Lung (tissue), 12 donors: ENCODE data around the gene RASSF1. TPM values are rescaled to one million over a fixed set of nuclear protein-coding genes. Genes with fewer than 3 reads are reported as not detected.
A peak's percentile ranks its signal among the peaks of the same experiment; 100 is the strongest.

Experiments used
- ATAC-seq: fragments of 200-7000 bp; cut with Tn5 transposase; one replicate; pipeline ENCODE4 v1.9.1; 2020; ENCODE audit warnings: moderate number of reproducible peaks; ENCODE audit not compliant: insufficient read depth, low FRiP score
- DNase-seq, 3 donors: peaks; one replicate each; pipeline ENCODE4 v3.0.0-alpha.2; 2013 to 2017
- H3K27ac ChIP-seq, 2 donors: one replicate each; pipeline ENCODE4 v1.5.1; 2013; ENCODE audit warnings: mild to moderate bottlenecking in 2 of 2, moderate library complexity in 2 of 2, control low read depth in 1 of 2, inconsistent platforms in 1 of 2, low read depth in 1 of 2, low read length in 1 of 2
- H3K27me3 ChIP-seq, 3 donors: one replicate each; pipeline ENCODE4 v1.5.1; 2013; ENCODE audit warnings: low read length in 2 of 3; ENCODE audit not compliant: control insufficient read depth in 3 of 3, insufficient read depth in 3 of 3
- H3K36me3 ChIP-seq, 4 donors: one replicate each; pipeline ENCODE4 v1.5.1; 2013; ENCODE audit warnings: low read length in 4 of 4, mild to moderate bottlenecking in 1 of 4, moderate library complexity in 1 of 4; ENCODE audit not compliant: control insufficient read depth in 4 of 4, insufficient read depth in 4 of 4
- H3K4me1 ChIP-seq, 5 donors: one replicate each; pipeline ENCODE4 v1.5.1; 2013; ENCODE audit warnings: low read length in 5 of 5, mild to moderate bottlenecking in 2 of 5, moderate library complexity in 1 of 5; ENCODE audit not compliant: control insufficient read depth in 5 of 5, insufficient read depth in 5 of 5
- H3K4me3 ChIP-seq: one replicate; pipeline ENCODE4 v1.5.1; 2013; ENCODE audit warnings: mild to moderate bottlenecking, control low read depth, moderate library complexity
- H3K9ac ChIP-seq, 2 donors: one replicate each; pipeline ENCODE4 v1.5.1; 2013; ENCODE audit warnings: low read length in 2 of 2, control low read depth in 1 of 2; ENCODE audit not compliant: insufficient read depth in 1 of 2
- H3K9me3 ChIP-seq, 4 donors: one replicate each; pipeline ENCODE4 v1.5.1; 2013; ENCODE audit warnings: low read length in 3 of 4, mild to moderate bottlenecking in 1 of 4, moderate library complexity in 1 of 4; ENCODE audit not compliant: control insufficient read depth in 4 of 4, insufficient read depth in 3 of 4
- WGBS, 2 donors: extraction: QIAGEN DNeasy Blood & Tissue Kit; methylation state at CpG; one replicate each; pipeline ENCODE4 v1.1.7; 2013; 5-methylcytosine and 5-hydroxymethylcytosine counted together
- polyA plus RNA-seq, 2 donors: library from polyadenylated mRNA; stranded (reverse); fragments of 200-250 nt; gene quantifications; one replicate each; pipeline ENCODE4 v1.2.1, GENCODE V29; 2013
- total RNA-seq, 2 donors: library from RNA; depleted of rRNA in 1 of 2; stranded (reverse); fragments of >200 nt in 1 of 2; gene quantifications; one replicate each; pipeline ENCODE4 v1.2.1, GENCODE V29; 2014 to 2021
- TF ChIP-seq, protein P1 (sequence below): IDR thresholded peaks from 2 replicates; pipeline ENCODE4 v1.5.1; 2012; ENCODE audit warnings: mild to moderate bottlenecking; ENCODE audit errors: control extremely low read depth, extremely low read depth
- donor health status: control.
- donor health status: control.
- donor health status: Bipolar disorder and iron deficiency.
- donor health status: healthy.
- donor health status: DM: yes; HTN: yes; CAD: no.

RASSF1 gene
- total and polyA plus RNA-seq, 4 donors, result 36.3 to 59.0 (median 42.0) TPM

DNA sequence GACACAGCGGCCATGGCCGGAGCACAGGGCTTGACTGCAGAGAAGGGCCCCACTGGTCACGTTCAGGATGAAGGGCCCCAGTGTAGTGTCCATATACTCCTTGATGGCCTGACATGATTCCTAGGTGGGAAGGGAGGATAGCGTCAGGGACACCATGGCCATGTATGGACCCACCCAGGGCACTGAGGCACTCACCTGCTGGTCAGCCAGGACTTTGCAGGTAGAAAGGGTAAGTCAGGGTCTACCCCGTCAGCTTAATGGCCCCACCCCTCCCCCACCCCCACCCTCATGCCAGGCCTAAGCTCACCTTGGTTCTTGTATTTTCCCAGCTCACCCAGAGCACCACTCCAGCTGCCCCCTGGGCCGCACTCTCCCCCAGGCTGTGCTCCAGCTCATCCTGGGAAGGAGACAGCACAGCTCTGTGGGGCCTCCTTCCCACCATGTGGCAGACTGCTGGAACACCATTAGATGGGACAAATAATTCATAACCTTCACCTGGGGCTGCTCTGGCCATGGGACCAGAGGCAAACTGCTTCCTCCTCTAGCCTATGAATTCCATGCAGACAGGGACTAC lies 39.9 kb downstream of the RASSF1 start:
- peak overlapping the region; percentile 85 to 95 for H3K27ac ChIP-seq
- H3K4me1 ChIP-seq, result peaks cover 10 to 31% (median 17%) of the 10 kb centered on the region in 5 donors
- no peak overlapping the region for H3K9ac ChIP-seq
- H3K4me3 ChIP-seq, result no peak overlapping the region
- 81 to 84% methylated on average over 6 of the region's 6 CpGs for WGBS, 2 donors
- no peaks in the 10 kb centered on the region for H3K27me3 ChIP-seq
- TF ChIP-seq, protein P1, sequence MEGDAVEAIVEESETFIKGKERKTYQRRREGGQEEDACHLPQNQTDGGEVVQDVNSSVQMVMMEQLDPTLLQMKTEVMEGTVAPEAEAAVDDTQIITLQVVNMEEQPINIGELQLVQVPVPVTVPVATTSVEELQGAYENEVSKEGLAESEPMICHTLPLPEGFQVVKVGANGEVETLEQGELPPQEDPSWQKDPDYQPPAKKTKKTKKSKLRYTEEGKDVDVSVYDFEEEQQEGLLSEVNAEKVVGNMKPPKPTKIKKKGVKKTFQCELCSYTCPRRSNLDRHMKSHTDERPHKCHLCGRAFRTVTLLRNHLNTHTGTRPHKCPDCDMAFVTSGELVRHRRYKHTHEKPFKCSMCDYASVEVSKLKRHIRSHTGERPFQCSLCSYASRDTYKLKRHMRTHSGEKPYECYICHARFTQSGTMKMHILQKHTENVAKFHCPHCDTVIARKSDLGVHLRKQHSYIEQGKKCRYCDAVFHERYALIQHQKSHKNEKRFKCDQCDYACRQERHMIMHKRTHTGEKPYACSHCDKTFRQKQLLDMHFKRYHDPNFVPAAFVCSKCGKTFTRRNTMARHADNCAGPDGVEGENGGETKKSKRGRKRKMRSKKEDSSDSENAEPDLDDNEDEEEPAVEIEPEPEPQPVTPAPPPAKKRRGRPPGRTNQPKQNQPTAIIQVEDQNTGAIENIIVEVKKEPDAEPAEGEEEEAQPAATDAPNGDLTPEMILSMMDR, result no peak
- no peaks in the 10 kb centered on the region for H3K9me3 ChIP-seq
- peaks cover 0 to 4% (median 0%) of the 10 kb centered on the region in 4 donors for H3K36me3 ChIP-seq
- no peak for ATAC-seq
- DNase-seq, result no peak

DNA sequence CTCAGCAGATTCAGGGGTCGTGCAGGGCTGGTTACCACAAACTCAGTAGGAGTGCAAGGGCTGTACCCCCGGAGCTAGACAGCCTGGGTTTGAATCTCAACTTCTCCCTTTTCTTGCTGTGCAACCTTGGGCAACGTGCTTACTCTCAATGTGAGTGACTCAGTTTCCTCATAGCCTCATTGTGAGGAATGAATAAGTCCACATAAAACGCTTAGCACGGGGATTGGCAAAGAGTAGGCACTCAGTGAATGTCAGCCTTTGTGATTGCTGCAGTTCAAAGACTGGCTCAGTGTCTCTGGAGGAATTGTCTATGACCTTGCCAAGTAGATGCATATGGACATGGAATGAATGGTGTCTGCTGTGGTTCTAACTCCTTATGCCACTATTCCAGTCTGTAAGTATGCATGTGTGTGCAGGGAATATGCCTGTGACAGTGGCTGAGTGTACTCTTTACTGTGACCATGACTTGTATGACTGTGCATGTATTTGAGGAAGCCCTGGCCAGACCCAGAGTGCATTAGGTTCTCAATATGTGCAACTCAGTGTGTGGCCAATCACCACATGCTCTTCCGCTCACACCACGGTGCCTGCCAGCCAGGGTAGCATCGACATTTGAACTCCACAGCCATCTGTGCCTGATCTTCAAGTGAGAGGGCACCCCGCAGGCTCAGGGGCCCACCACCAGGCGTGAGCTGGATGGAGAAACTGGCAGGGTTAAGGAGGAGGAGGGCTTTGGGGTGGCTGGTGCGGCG lies 40.5 kb downstream of the RASSF1 start:
- TF ChIP-seq, protein P1, result no peak
- 37 to 41% methylated on average over 12 of the region's 12 CpGs for WGBS, 2 donors
- Histone ChIP-seq H3K9me3 (no peaks in the 10 kb centered on the region), H3K4me3 (peak overlapping the region; percentile 6), H3K27me3 (no peaks in the 10 kb centered on the region), H3K4me1 (peaks cover 10 to 31% (median 17%) of the 10 kb centered on the region in 5 donors), H3K9ac (peak overlapping the region; percentile 51 to 85), H3K36me3 (peaks cover 0 to 4% (median 0%) of the 10 kb centered on the region in 4 donors), H3K27ac (peak overlapping the region; percentile 85 to 95)
- ATAC-seq (no peak), DNase-seq (peak in 1 of 3 donors; percentile 44)

DNA sequence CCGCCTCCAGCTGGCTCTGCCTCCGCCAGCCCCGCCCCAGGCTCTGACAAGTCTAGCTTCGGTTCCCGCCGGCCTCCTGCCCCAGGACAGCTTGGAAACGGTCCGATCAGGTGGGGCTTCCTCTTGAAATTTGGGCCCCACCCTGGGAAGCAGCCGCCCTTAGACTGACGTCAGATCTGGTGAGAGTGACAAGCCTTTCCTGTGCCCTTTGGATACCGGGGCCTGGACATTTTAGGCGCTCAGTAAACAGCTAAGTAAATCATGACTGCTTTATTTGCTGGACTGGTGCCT lies 41.1 kb downstream of the RASSF1 start:
- Histone ChIP-seq H3K9me3 (no peaks in the 10 kb centered on the region), H3K27ac (peak overlapping the region; percentile 85 to 95), H3K9ac (peak overlapping the region; percentile 51 to 85), H3K36me3 (peaks cover 0 to 4% (median 0%) of the 10 kb centered on the region in 4 donors), H3K4me1 (peaks cover 10 to 31% (median 17%) of the 10 kb centered on the region in 5 donors), H3K4me3 (peak overlapping the region; percentile 6), H3K27me3 (no peaks in the 10 kb centered on the region)
- 1% methylated on average over 12 of the region's 12 CpGs for WGBS, 2 donors
- DNase-seq (no peak), ATAC-seq (no peak)
- TF ChIP-seq, protein P1, result no peak
